WTC11 (cell line): ENCODE results near the gene COL25A1.

Source experiments
- ATF1 ChIP-seq: sonication (generic); formaldehyde crosslinking; IDR thresholded peaks from 2 replicates; pipeline ENCODE4 v1.8.1; 2023; ENCODE audit warnings: mild to moderate bottlenecking, moderate library complexity, missing genetic modification reagents
- ESRRA ChIP-seq: sonication (generic); formaldehyde crosslinking; IDR thresholded peaks from 2 replicates; pipeline ENCODE4 v1.8.1; 2022; ENCODE audit warnings: mild to moderate bottlenecking, missing genetic modification reagents, borderline replicate concordance
- GRHL2 ChIP-seq: fragments of 250-450 bp; sonication (Bioruptor Pico); IDR thresholded peaks from 2 replicates; pipeline ENCODE4 v1.8.0; 2022; ENCODE audit warnings: mild to moderate bottlenecking, moderate library complexity; ENCODE audit not compliant: insufficient replicate concordance, severe bottlenecking
- MXD4 ChIP-seq: fragments of 250-450 bp; sonication (Bioruptor Pico); IDR thresholded peaks from 2 replicates; pipeline ENCODE4 v1.8.0; 2021; ENCODE audit warnings: mild to moderate bottlenecking, moderate library complexity, borderline replicate concordance
- NFE2L1 ChIP-seq: sonication (generic); formaldehyde crosslinking; IDR thresholded peaks from 2 replicates; pipeline ENCODE4 v1.8.1; 2023; ENCODE audit warnings: missing genetic modification reagents
- RELA ChIP-seq: sonication (generic); formaldehyde crosslinking; IDR thresholded peaks from 2 replicates; pipeline ENCODE4 v1.8.1; 2022; ENCODE audit warnings: missing genetic modification reagents, mild to moderate bottlenecking, borderline replicate concordance
- SP1 ChIP-seq: sonication (generic); formaldehyde crosslinking; conservative IDR thresholded peaks from 2 replicates; pipeline ENCODE4 v1.8.1; 2022; ENCODE audit warnings: missing genetic modification reagents
- ZNF121 ChIP-seq: sonication (generic); formaldehyde crosslinking; IDR thresholded peaks from 2 replicates; pipeline ENCODE4 v1.8.0; 2023; ENCODE audit warnings: missing genetic modification reagents
- ZNF317 ChIP-seq: sonication (generic); formaldehyde crosslinking; IDR thresholded peaks from 2 replicates; pipeline ENCODE4 v1.8.1; 2023; ENCODE audit warnings: low read depth, mild to moderate bottlenecking, moderate library complexity, missing genetic modification reagents, borderline replicate concordance
- TF ChIP-seq, protein P1 (sequence below): sonication (generic); formaldehyde crosslinking; IDR thresholded peaks from 2 replicates; pipeline ENCODE4 v1.8.0; 2022; ENCODE audit warnings: mild to moderate bottlenecking, missing genetic modification reagents
- TF ChIP-seq, protein P2 (sequence below): fragments of 250-450 bp; sonication (Bioruptor Pico); IDR thresholded peaks from 2 replicates; pipeline ENCODE4 v2.1.2; 2022; ENCODE audit warnings: mild to moderate bottlenecking, moderate library complexity
- TF ChIP-seq, protein P3 (sequence below): fragments of 200-600 bp; IDR thresholded peaks from 2 replicates; pipeline ENCODE4 v1.8.0; 2022; ENCODE audit warnings: antibody characterized with exemption

DNA sequence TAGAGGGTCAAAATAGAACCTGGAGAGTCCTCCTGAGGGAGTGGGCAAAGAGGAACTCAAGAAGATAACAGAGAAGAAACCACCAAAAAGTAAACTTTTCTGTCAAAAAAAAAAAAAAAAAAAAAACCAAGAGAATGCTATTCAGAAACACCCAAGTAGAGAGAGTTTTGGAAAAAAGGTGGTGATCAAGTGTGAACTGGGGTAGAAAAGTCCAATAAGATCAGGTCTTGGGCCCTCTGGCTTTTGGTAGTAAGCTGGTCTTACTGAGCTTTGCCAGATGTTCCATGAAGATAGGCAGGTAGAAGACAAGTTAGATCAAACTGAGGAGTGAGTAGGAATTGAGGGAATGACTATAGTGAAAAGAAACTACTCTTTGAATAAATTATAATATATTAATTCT, 167.5 kb downstream of the COL25A1 start:
- TF ChIP-seq, protein P1, sequence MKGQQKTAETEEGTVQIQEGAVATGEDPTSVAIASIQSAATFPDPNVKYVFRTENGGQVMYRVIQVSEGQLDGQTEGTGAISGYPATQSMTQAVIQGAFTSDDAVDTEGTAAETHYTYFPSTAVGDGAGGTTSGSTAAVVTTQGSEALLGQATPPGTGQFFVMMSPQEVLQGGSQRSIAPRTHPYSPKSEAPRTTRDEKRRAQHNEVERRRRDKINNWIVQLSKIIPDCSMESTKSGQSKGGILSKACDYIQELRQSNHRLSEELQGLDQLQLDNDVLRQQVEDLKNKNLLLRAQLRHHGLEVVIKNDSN (CRISPR knock-in tag), result no peak
- TF ChIP-seq SP1 (CRISPR knock-in tag) (no peak), RELA (CRISPR knock-in tag) (no peak), ZNF121 (no peak), ZNF317 (CRISPR knock-in tag) (no peak), ESRRA (CRISPR knock-in tag) (no peak), MXD4 (no peak), ATF1 (no peak), NFE2L1 (CRISPR knock-in tag) (no peak), GRHL2 (CRISPR knock-in tag) (no peak)
- TF ChIP-seq, protein P2, sequence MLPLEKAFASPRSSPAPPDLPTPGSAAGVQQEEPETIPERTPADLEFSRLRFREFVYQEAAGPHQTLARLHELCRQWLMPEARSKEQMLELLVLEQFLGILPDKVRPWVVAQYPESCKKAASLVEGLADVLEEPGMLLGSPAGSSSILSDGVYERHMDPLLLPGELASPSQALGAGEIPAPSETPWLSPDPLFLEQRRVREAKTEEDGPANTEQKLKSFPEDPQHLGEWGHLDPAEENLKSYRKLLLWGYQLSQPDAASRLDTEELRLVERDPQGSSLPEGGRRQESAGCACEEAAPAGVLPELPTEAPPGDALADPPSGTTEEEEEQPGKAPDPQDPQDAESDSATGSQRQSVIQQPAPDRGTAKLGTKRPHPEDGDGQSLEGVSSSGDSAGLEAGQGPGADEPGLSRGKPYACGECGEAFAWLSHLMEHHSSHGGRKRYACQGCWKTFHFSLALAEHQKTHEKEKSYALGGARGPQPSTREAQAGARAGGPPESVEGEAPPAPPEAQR, result no peak
- TF ChIP-seq, protein P3, sequence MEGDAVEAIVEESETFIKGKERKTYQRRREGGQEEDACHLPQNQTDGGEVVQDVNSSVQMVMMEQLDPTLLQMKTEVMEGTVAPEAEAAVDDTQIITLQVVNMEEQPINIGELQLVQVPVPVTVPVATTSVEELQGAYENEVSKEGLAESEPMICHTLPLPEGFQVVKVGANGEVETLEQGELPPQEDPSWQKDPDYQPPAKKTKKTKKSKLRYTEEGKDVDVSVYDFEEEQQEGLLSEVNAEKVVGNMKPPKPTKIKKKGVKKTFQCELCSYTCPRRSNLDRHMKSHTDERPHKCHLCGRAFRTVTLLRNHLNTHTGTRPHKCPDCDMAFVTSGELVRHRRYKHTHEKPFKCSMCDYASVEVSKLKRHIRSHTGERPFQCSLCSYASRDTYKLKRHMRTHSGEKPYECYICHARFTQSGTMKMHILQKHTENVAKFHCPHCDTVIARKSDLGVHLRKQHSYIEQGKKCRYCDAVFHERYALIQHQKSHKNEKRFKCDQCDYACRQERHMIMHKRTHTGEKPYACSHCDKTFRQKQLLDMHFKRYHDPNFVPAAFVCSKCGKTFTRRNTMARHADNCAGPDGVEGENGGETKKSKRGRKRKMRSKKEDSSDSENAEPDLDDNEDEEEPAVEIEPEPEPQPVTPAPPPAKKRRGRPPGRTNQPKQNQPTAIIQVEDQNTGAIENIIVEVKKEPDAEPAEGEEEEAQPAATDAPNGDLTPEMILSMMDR, result no peak
